Stimulated activated CD4-positive, alpha-beta T cell treated with anti-CD3 and anti-CD28 coated beads, Interleukin-4, amount 100 ng/mL, for 1 hour (primary cell): ENCODE data around the gene FLAD1.
"Not testable (repeated sequence)": the region's sequence is repeated elsewhere in the genome, so short reads cannot be mapped to it uniquely, and the experiment has no call there.

Experiments
- DNase-seq: peaks from one replicate; pipeline ENCODE4 v3.0.0-alpha.2; 2020

FLAD1 gene

DNA sequence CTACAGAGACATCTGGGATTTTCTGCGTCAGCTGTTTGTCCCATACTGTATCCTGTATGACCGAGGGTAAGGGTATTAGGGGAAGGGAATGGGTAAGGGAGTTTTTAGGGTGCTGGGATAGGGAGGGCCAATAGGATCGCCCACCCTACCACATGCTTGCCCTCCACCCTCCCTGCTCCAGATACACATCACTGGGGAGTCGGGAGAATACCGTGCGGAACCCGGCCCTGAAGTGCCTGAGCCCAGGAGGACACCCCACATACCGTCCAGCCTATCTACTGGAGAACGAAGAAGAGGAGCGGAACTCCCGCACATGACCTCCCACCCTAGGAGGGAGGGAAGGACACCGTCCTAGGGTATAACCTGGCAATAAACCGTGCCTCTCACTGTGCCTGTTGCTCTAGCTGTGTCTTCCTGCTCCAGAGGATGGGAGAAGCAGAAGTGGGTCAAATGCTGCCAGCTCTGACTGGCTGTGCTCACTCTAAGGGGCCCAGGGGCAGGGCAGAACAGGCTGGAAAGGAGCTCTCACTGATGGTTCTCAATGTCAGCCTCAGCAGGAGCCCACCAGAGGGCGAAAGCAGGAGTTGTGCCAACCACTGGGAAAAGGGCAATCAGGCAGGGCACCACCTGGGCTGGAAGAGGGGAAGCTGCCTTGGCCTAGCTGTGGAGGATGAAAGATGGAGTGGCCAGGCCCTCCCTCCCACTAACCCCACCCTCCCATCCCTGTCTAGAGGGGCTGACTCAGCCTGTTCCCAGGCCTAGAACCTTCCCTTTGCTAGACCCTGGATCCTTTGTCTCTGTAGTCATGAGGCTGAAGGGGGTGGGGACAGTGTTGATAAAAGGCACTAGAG is 9.8 kb downstream of the FLAD1 start:
- no peak for DNase-seq

DNA sequence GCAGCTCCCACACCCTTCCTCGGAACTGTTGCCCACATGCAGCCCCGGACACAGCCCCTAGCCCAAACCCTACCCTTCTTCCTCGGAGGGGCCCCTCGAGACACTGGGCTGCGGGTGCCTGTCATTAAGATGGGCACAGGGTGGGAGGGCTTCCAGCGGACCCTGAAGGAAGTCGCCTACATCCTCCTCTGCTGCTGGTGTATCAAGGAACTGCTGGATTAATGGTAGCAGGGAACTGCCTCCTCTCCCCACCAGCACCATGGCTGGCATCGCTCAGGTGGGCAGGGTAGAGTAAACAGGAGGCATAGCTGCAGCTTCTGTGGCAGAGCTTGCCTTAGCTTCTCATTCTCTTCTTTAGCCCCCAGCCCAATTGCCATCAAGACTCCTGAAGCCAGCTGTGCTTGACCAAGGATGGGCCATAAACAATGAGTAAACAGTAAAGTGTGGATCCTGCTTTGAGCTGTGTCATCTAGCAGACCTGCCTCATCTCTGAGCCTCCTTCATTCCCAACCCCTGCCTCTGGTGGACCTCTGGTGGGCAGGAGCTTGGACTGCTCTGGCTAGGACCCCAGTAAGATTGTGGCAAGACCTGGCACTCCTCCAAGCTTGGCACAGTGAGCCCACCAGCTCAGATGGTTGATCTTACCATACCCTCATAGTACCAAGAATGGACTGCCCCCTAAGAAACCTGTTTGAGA is 10.6 kb downstream of the FLAD1 start, which contains the start of gene LENEP:
LENEP (plus strand) TSS at position 15 of the 697 bp plus-strand sequence; CDS start at position 37, 22 bp downstream.
- DNase-seq, result no peak

DNA sequence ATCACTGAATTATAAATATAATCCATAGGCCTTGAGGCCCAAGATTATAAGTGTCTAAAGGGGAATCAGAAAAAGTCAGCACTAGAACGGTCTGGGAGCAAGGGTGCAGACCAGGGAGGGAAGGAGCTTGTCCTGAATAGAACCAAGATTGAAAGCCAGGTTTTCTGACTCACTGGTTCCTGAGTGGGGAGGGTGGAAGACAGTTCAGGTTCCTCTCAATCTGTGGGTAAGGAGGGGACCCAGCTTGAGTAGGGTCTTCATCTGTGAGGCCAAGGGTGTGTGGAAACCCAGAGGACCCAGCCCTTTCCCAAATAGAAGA is 11.1 kb downstream of the FLAD1 start:
- DNase-seq, result no peak

DNA sequence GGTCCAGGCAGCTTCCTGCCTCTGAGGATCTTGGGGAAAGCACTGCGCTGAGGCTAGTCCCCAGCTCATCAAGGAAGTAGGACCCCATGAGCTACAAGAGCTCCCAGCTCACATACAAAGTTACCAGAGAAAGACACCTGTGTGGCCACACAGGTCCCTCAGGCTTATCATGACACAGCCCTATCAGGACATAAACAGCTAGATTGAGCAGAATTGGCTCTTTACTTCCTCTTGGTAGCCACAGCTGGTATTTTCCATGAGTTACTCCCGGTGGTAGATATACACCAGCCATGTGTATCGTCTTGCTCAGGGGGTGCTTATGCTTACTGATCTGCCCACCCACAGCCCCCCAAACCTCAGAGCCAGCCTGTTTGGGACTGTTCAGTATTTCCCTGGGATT is 11.4 kb downstream of the FLAD1 start:
- no peak for DNase-seq

DNA sequence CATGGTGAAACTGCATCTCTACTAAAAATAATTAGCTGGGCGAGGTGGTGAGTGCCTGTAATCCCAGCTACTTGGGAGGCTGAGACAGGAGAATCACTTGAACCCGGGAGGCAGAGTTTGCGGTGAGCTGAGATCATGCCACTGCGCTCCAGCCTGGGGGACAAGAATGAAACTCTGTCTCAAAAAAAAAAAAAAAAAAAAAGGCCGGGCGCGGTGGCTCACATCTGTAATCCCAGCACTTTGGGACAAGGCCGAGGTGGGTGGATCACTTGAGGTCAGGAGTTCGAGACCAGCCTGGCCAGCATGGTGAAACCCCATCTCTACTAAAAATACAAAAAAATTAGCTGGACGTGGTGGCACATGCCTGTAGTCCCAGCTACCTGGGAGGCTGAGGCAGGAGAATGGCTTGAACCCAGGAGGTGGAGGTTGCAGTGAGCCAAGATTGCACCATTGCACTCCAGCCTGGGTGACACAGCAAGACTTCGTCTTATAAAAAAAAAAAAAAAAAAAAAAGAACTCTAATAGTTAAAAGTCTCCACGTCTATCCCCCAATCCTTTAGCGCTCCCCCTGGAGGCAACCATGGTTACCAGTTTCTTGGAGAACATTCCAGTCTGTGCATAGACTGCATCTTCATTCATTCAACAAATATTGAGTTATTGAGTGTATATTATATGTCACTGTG is 12.3 kb downstream of the FLAD1 start:
- DNase-seq, result not testable (repeated sequence)

DNA sequence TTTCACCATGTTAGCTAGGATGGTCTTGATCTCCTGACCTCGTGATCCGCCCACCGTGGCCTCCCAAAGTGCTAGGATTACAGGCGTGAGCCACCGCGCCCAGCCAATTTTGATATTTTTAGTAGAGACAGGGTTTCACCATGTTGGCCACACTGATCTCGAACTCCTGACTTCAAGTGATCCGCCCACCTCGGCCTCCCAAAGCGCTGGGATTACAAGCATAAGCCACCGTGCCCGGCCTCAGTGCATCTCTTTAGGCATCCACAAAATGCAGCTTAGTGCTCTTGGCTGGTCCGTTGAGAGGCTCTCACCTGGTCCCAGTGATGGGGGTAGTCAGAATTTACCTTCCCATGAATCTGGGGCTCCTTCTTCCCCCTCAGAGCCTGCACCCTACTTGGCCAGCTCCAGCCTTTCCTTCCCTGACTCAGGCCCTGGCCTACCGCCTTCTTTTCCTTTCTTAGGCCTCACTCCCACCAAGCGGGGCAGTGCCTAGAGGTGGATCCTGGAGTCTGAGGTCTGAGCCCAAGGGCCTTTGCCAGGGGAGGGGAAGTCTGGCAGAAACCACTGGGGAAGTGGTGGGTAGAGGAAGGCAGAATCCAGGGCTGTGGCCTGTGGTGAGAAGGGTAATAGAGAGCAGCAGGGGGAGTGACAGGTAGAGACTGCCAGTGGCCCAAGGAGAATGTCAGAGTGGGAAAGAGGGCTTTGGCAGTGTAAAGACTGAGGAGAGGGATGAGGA is 14.0 kb downstream of the FLAD1 start:
- no peak for DNase-seq

DNA sequence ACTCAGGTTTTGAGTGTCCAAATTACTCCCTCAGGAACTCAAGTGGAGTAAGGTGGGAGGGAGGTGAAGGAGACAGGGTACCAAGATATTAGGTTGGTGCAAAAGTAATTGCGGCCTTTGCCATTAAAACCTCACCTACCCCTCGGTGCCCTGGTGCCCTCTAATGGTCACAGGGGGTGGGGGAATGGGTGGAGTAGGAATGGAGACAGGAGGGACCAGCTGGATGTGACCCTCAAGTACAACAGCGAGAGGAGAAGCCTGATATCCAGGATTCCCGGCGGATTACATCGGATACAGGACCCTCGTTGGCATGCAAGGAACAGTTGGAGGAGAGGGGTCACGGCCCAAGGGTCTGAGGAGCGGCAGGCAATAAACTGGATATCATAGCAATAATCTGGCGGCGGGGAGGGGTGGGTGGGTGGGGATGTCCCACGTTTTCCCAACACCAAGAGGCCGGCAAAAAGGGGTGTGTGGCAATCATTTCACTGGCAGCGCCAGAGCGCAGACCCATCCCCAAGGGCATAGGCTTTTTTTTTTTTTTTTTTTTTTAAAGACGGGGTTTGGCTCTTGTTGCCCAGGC is 15.1 kb downstream of the FLAD1 start:
- DNase-seq, result no peak

DNA sequence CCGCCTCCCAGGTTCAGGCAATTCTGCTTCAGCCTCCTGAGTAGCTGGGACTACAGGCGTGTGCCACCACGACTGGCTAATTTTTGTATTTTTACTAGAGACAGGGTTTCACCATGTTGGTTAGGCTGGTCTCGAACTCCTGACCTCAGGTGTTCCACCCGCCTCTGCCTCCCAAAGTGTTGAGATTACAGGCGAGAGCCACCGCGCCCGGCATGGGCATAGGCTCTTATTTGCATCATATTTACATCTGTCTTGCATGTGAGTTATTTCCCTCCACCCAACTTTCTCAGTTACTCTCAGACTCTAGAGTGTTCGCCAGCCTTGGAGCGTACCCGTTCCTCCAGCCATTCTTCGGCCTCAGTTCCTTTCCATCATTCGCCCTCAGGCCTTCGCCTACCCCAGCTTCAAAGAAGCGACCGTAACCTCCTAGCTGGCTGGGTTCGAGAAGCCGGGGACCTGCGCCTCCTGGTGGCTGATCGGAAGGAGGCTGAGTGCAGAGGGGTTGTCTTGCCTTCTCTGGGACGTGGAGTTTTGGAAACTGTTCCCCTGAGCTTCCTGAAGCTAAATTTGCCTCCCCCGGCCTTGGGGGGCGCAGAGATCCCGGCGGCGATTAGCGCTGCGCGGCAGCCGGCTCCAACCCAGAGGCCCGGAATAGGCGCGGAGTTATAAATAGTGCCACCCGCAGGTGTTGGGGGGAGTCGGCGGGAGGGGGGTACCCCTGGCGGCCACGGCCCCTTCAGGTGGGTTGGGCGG is 15.8 kb downstream of the FLAD1 start:
- DNase-seq, result peak; percentile 81

DNA sequence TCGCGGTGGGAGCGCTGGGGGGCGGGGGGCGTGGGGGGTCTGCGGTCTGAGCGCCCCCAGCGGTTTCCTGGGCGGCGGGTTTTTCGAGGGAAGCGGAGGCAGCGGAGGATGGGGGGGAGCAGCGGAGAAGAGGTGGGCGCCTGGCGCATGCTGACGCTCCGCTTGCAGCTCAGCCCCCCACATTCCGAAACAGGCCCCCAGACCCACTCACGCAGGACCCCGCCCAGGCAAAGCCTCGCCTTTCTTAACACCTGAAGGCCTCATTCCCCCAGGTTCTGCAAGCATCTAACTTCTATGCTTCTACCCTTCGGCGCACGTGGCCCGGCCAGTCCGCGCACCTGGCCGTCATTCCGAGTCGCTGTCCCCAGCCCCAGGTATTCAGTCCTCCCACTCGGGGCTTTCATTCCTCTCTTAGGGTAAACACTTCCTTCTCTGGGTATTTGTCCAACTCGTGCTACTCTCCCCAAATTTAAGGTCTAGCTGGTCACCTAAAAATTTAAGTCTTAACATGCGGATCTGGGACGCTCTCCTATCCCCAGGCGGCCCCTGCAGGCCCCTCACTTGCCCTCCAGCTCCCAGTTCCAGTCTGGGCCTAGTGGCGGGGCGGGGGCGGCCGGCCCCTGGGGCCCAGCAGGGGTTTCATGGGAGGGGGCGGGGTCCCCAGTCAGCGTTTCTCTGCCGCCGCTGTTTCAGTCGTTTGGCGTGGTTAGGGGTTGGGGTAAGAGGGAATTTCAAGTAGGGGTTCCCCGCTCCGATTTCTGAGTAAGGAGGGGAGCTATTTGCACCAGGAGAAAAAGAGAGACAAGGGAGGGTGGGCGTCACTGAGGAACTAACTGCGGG is 16.6 kb downstream of the FLAD1 start:
- DNase-seq, result peak; percentile 71

DNA sequence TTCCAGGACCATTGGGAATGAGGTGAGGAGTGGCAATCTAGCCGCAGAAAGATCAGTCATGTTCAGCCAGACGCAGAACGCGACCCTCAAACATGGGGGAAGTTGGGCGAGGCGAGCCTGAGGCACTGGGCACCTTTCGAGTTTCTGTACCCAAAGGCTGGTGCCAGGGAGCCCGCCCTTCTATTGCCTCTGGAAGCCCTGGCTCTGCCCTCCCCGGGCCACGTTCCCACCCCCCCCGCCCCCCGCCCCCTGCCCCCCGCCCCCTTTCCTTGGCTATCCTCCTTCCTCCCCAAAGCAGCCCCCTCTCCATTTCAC is 17.2 kb downstream of the FLAD1 start:
- no peak for DNase-seq

DNA sequence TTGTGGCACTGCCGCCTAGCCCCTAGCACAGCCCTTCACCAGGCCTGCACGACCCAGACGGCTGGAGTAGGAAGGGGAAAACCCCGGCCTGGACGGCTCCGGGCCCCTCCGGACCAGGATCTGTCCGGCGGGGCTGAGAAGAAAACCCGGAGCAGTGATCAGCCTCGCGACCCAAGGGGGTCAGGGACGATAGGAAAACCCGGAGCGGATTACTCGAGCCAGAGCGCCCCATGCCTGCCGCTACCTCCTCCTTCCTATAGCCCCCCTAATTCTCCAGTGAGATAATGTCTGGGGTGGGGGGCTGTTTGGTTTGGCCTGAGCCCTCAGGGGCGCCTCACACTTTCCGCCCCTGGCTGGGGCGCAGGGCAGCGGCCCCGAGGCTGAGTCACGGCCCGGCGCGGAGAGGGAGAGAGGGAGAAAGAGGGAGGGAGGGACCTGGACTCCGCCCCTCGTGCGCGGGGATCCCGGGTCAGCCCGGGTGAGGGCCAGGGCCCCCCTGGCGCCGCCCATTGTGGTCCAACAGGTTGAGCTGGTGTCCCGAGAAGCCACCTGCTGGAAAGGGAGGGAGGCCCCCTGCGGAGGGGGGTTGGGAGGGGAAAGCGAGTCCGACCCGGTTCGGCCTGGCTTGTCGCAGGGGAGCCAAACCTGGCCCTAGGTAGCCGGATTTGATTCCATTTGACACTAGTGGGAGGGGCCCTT is 17.7 kb downstream of the FLAD1 start:
- peak; percentile 80 for DNase-seq

DNA sequence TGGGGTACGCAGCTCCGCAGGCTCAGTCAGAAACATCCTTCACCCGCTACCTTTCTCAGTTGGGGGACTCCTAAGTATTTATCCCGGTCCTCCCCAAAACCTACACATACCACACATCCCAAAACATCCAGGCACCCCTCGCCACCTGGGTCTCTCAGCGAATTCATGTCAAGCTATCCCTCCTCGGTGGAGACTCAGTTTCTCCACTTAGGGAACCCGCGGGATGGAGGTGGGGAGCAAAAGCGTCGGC is 18.2 kb downstream of the FLAD1 start:
- DNase-seq, result no peak

DNA sequence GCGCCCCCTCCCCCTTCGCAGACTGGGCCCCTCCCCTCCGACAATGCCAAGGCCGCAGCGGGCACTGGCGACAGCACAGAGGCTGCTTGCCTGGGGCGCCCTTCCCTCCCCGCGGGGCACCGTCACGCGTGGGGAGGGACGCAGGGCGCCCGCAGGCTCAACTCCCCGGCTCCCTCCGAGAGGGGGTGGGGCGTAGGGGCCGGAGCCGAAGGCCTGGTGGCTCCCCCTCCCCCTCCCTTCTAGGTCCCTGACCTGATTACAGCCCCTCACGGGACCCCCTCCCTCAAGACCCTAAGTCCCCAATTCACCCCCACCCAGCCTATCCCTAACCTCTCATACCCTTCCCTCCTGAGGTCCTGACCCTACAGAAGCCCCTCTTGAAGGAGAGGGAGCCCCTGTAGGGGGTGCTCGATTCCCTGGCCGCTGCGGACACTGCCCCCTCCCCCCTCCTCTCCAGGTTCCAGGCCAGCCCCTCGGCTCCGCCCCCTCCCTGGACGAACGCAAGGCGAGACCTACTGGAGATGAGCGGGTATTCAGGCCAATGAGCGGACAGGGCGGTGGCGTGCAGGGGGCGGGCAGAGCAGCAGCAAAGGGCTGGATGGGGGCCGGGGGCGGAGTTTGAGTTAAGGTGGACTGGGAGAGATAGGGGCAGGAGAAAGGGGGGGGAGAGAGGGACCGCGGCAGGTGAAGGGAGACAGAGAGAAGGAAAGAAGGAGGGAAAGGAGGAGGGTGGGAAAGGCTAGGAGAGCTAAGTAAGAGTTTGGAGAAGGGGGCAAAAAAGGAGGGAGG is 18.7 kb downstream of the FLAD1 start:
- DNase-seq, result peak; percentile 99

DNA sequence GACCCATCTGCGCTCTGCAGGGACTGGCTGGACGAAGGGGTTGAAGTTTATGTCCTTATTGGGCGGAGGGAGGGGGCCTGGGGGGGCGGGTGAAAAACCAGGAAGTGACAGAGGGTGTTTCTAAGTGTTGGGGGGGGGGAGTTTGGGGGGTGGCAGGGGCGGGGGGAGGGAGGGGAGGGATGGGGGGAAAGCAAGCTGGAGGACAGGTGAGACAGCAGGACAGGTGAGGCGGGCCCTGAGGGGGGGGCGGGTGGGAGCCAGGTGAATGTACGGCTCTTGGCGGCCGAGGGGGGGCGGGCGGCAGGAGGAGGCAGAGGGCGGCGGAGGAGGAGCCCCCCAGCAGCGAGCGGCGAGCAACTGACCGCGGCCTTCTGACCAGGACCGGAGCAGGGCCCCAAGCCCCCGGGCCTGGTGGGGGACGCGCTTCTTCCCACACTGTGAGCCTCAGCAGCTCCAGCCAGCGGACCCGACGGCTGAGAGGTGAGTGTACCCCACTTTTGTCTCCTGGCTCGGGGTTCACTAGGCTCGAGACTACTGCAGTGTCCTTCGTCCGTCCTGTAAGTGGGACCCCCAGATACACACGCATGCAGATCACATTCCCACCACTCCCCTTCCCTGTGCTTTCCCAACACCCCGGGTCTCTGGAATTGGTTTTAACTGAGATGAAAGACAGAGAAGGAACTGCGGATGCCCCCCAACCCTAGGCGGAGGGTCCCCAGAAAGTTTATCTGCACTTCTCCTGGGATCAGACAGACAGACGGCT is 19.5 kb downstream of the FLAD1 start, which contains the start of gene ZBTB7B:
ZBTB7B (plus strand) TSS at position 339 of the 763 bp plus-strand sequence. CDS start 11,859 bp downstream, outside the sequence.
- no peak for DNase-seq

DNA sequence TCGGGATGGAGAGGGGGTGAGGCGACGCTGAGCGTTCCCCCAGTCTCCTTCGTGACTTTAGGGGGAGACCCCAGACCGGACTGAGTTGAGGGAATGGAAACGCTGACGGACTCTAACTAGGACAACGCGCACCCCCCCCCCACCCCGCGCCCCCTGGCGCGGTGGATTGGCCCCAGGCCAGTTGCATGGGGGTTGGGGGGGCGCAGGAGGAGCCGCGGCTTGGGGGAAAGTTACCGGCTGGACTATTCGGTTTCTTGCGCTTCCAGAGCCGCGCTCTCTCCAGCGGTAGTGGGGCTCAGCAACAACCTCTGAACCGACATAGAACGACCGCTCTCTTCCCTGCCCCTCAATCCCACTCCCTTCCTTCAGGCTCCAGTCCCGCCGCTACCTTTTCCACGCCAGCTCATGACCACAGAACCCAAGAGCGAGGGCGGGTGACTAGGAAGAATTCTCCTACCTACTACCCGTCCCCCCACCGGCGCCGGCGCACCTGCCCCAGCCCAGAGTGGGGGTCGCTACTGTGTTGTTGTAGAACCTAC is 20.2 kb downstream of the FLAD1 start:
- no peak for DNase-seq

DNA sequence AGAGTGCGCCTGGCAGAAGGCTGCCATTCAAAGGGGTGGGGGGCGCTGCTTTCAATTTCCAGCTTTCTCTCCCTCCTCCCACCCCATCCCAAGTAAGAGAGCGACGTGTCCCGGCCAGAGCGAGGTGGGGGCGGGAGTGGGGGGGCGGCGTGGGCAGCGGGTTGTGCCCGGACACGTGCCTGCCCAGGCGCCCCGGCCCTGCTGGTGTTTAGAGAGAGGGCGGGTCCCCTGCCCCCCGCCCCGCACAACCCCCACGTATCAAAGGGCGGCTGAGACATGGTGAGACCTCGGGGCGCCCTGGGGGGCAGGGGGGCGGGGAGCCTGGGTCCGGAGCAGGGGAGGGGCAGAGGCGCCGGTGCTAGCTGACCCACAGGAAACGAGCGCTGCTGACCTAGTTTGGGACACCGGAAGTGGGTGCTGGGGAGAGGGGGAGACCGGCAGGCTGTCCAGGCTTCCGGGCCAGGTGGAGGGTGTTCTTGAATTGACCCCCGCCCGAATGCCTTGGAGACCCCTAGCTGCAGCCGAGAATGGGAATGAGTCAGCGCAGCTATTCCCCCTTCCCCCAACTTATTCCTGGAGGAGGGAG is 20.7 kb downstream of the FLAD1 start:
- no peak for DNase-seq

DNA sequence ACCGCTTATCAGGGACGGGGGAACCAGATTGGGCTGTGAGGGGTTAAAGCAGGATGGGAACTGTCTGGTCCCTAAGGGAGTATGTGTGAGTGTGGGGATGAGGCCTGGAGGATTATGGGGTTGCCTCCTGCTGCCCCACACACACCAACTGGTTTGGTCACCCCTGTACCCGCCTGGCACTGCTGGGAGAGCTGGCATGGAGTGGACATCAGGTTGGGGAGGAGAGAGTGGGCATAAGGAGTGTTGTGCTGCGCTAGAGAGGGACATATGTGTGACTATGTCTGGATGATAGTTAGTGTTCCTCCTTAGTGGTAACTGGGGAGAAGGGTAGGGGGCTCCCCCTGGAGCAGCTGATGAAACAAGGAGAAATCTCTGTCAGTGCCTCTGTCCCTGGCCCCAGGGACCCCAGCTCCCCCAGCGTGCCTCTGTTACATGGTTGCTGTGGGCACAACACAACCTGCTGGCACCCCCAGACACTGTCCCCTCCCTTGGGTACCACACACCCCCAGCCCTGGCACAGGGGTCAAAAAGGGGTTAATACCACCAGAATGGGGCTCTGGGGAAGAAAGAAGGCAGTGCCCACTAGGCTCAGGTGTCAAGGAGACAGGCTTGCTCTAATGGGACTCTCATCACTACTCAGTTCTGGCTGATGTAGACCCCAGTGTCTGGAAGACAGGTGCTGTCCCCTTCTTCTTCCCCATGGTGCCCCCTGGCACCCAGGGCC is 21.4 kb downstream of the FLAD1 start:
- no peak for DNase-seq
